Sigmoid colon (tissue), 7 donors: Measurements from ENCODE around the gene BCAT1. TPM values are rescaled to one million over a fixed set of nuclear protein-coding genes. Genes with fewer than 3 reads are reported as not detected.
"Not testable (repeated sequence)": the region's sequence is repeated elsewhere in the genome, so short reads cannot be mapped to it uniquely, and the experiment has no call there.

Source experiments
- DNase-seq: peaks from one replicate; pipeline ENCODE4 v3.0.0-alpha.2; 2019
- H3K27ac ChIP-seq, 4 donors: fragments of 200-600 bp; sonication (generic); one replicate each; pipeline ENCODE4 v1.5.1; 2016 to 2019; ENCODE audit warnings: mild to moderate bottlenecking in 1 of 4
- H3K27me3 ChIP-seq, 3 donors: fragments of 200-600 bp; sonication (generic); one replicate each; pipeline ENCODE4 v1.5.1; 2019; ENCODE audit warnings: mild to moderate bottlenecking in 1 of 3
- H3K36me3 ChIP-seq, 4 donors: fragments of 200-600 bp; sonication (generic); one replicate each; pipeline ENCODE4 v1.5.1; 2016 to 2019
- H3K4me1 ChIP-seq, 4 donors: fragments of 200-600 bp; sonication (generic); one replicate each; pipeline ENCODE4 v1.5.1; 2017 to 2019
- H3K4me3 ChIP-seq, 4 donors: fragments of 200-600 bp; sonication (generic); one replicate each; pipeline ENCODE4 v1.5.1; 2017 to 2019; ENCODE audit warnings: mild to moderate bottlenecking in 2 of 4, moderate library complexity in 1 of 4
- H3K9me3 ChIP-seq, 4 donors: fragments of 200-600 bp in 3 of 4; sonication (generic) in 3 of 4; one replicate each; pipeline versions ENCODE4 v1.5.1 to v1.6.1; 2013 to 2019
- EP300 ChIP-seq, 4 donors: sonication (generic); formaldehyde crosslinking; IDR thresholded peaks; one replicate each; pipeline ENCODE4 v1.6.1; 2017; ENCODE audit warnings: antibody characterized with exemption in 4 of 4
- POLR2A ChIP-seq, 2 donors: fragments of 450-650 bp; IDR thresholded peaks; one replicate each; pipeline ENCODE4 v1.6.1; 2016; ENCODE audit warnings: antibody characterized with exemption in 2 of 2, mild to moderate bottlenecking in 2 of 2, moderate library complexity in 2 of 2
- POLR2AphosphoS5 ChIP-seq, 4 donors: sonication (generic); formaldehyde crosslinking; IDR thresholded peaks; one replicate each; pipeline ENCODE4 v1.6.1; 2017; ENCODE audit warnings: antibody characterized with exemption in 4 of 4
- WGBS, 2 donors: extraction: QIAGEN DNeasy Blood & Tissue Kit; methylation state at CpG; one replicate each; pipeline ENCODE4 v1.1.7; 2013; 5-methylcytosine and 5-hydroxymethylcytosine counted together
- intact Hi-C: fragments of 100-400 bp; cut with DNase I; formaldehyde crosslinking; loops from one replicate; pipeline ENCODE4 v1.15.1; 2023
- polyA plus RNA-seq, 3 donors: library from polyadenylated mRNA; stranded (reverse); fragments of 200-250 nt; gene quantifications; one replicate each; pipeline ENCODE4 v1.2.3, GENCODE V29; 2013
- total RNA-seq, 4 donors: library from RNA; depleted of rRNA; stranded (reverse); fragments of >200 nt; gene quantifications; one replicate each; pipeline ENCODE4 v1.1.0, GENCODE V29; 2016
- TF ChIP-seq, protein P1 (sequence below), 4 experiments: fragments of 450-650 bp in 3 of 4; fragments of 200-600 bp in 1 of 4; IDR thresholded peaks; one replicate each; pipeline ENCODE4 v1.5.1; 2016 to 2019; ENCODE audit warnings: antibody characterized with exemption in 4 of 4, mild to moderate bottlenecking in 3 of 4, moderate library complexity in 2 of 4
- donor health status: healthy with polysubstance abuse.
- donor health status: Bipolar disorder and iron deficiency.
- donor health status: healthy.

The BCAT1 gene
- total and polyA plus RNA-seq, 7 donors, result 2.1 to 20.3 (median 12.0) TPM

- 80 to 82% methylated on average over 10 of the region's 10 CpGs for WGBS, 2 donors
- intact Hi-C loops, result no loop called here
- DNase-seq, result no peak
- Histone ChIP-seq H3K36me3 (no peaks in the 10 kb centered on the region), H3K4me3 (no peak overlapping the region), H3K4me1 (no peaks in the 10 kb centered on the region), H3K27ac (no peak overlapping the region), H3K27me3 (no peaks in the 10 kb centered on the region), H3K9me3 (no peaks in the 10 kb centered on the region)
- TF ChIP-seq POLR2A (IDR thresholded peaks at IDR 0.05) (no peak), EP300 (IDR thresholded peaks at IDR 0.05) (no peak), POLR2AphosphoS5 (IDR thresholded peaks at IDR 0.05) (no peak)
- TF ChIP-seq, protein P1, sequence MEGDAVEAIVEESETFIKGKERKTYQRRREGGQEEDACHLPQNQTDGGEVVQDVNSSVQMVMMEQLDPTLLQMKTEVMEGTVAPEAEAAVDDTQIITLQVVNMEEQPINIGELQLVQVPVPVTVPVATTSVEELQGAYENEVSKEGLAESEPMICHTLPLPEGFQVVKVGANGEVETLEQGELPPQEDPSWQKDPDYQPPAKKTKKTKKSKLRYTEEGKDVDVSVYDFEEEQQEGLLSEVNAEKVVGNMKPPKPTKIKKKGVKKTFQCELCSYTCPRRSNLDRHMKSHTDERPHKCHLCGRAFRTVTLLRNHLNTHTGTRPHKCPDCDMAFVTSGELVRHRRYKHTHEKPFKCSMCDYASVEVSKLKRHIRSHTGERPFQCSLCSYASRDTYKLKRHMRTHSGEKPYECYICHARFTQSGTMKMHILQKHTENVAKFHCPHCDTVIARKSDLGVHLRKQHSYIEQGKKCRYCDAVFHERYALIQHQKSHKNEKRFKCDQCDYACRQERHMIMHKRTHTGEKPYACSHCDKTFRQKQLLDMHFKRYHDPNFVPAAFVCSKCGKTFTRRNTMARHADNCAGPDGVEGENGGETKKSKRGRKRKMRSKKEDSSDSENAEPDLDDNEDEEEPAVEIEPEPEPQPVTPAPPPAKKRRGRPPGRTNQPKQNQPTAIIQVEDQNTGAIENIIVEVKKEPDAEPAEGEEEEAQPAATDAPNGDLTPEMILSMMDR (IDR thresholded peaks at IDR 0.05), result no peak
These were observed 15.1 kb downstream of the BCAT1 start for GRCh38 chr12:24933694-24934407.

DNA sequence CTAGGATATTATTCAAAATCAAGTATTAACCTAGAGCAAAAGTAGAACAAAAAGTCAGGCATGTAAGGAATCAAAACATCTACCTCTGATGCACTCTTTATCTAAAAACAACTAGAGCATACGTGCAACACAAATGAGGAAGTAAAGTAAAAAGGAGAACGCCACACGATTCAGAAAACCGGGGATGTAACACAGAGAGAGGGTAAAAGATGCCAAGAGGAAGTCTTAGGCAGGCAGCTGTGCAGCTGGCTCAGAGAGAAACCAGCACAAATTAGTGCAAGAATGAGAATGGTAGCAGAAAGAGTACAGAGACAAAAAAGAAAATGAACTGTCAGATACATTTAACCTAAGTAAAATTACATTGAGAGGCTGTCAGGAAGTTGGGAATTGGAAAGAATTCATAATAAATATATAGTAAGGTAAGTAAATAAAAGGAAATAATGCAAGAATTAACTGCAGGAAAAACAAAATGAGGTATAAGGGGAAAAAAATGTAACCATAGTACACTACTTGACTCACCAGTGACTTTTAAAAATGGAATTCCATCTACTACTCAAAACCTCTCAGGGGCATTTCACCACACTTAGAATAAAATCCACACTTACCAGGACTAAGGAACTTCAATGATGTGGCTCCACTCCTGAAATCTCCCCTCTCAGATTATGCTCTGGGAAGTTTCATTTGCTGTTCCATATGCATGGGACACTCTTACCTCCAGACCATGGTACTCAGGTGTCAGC lies 17.1 kb downstream of the BCAT1 start:
- intact Hi-C loops, result no loop called here
- Histone ChIP-seq H3K4me1 (no peaks in the 10 kb centered on the region), H3K4me3 (no peak overlapping the region), H3K9me3 (no peaks in the 10 kb centered on the region), H3K27ac (no peak overlapping the region), H3K36me3 (no peaks in the 10 kb centered on the region), H3K27me3 (no peaks in the 10 kb centered on the region)
- DNase-seq, result no peak
- 42 to 45% methylated on average over 4 of the region's 4 CpGs for WGBS, 2 donors
- no peak for TF ChIP-seq POLR2AphosphoS5 (IDR thresholded peaks at IDR 0.05)
- no peak for TF ChIP-seq POLR2A (IDR thresholded peaks at IDR 0.05)
- TF ChIP-seq EP300 (IDR thresholded peaks at IDR 0.05), result no peak
- TF ChIP-seq, protein P1 (IDR thresholded peaks at IDR 0.05), result no peak

DNA sequence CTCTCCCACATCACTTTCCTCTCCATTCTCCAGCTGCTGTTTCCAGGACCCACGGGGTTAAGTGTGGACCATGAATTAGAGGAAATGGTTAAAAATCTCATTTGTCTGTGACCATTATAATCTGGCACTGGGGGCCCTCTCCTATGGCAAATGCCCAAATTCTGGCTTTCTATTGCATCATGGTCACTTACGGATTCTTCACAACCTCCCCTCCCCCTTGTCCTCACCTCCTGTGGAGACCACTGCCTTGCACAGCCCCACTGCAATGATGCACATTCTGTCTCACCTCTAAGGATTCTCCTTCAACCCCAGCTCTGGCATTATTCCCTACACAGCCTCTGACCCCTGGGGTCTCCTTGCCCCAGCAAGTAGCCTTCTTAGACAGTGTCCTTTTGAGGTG lies 18.9 kb downstream of the BCAT1 start:
- no peaks in the 10 kb centered on the region for H3K27me3 ChIP-seq
- H3K27ac ChIP-seq, result no peak overlapping the region
- intact Hi-C loops, result no loop called here
- no peak for DNase-seq
- no peaks in the 10 kb centered on the region for H3K9me3 ChIP-seq
- H3K36me3 ChIP-seq, result no peaks in the 10 kb centered on the region
- H3K4me1 ChIP-seq, result no peaks in the 10 kb centered on the region
- WGBS, 2 donors, result 59 to 78% methylated on average over 2 of the region's 2 CpGs
- H3K4me3 ChIP-seq, result no peak overlapping the region
- TF ChIP-seq POLR2AphosphoS5 (IDR thresholded peaks at IDR 0.05) (no peak), EP300 (IDR thresholded peaks at IDR 0.05) (no peak), POLR2A (IDR thresholded peaks at IDR 0.05) (no peak)
- TF ChIP-seq, protein P1 (IDR thresholded peaks at IDR 0.05), result no peak

DNA sequence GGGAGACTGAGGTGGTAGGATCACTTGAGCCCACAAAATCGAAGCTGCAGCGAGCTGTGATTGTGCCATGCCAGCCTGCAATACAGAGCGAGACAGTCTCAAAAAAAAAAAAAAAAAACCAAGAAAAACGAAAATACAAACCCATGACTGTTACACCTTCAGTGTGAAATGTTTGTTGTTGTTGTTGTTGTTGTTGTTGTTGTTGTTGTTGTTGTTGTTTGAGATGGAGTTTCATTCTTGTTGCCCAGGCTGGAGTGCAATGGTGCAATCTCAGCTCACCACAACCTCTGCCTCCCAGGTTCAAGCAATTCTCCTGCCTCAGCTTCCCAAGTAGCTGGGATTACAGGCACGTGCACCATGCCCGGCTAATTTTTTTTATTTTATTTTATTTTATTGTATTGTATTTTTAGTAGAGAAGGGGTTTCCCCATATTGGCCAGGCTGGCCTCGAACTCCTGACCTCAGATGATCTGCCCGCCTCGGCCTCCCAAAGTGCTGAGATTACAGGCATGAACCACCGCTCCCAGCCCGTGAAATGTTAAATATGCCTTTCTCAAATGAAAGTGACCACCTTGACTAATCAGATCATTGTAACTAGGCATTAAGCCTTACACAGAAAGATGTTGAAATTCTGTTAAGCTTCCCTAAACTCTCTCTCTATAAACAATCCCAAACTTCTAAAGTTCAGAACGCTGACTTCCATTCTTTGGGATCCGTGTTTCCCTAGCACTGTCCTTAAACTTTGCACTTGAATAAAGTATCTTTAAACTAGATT lies 20.2 kb downstream of the BCAT1 start:
- H3K27ac ChIP-seq, H3K27me3 ChIP-seq, H3K4me3 ChIP-seq, H3K4me1 ChIP-seq, intact Hi-C loops, H3K9me3 ChIP-seq, DNase-seq, H3K36me3 ChIP-seq: not testable (repeated sequence)
- WGBS, 2 donors, result 73 to 81% methylated on average over 13 of the region's 13 CpGs

DNA sequence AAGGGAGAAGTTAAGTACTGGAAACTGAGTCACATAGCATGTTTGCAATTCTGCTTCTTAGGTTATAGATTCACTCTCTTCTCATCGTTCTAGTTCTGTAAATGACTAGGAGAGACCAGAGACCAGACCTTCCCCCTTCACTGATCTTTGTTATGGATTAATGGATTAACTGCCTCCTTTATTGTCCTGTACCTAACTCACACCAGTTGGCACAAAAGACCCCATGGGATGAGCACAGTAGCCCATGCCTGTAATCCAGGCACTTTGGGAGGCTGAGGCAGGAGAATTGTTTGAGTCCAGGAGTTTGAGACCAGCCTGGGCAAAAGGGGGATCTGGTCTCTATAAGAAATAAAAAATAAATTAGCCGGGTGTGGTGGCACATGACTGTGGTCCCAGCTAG lies 20.8 kb downstream of the BCAT1 start:
- H3K4me3 ChIP-seq, result no peak overlapping the region
- intact Hi-C loops, result no loop called here
- H3K36me3 ChIP-seq, result no peaks in the 10 kb centered on the region
- no peaks in the 10 kb centered on the region for H3K27me3 ChIP-seq
- WGBS, 2 donors, result 82 to 91% methylated on average over 2 of the region's 2 CpGs
- TF ChIP-seq POLR2A (IDR thresholded peaks at IDR 0.05) (no peak), POLR2AphosphoS5 (IDR thresholded peaks at IDR 0.05) (no peak), EP300 (IDR thresholded peaks at IDR 0.05) (no peak)
- TF ChIP-seq, protein P1 (IDR thresholded peaks at IDR 0.05), result no peak
- no peaks in the 10 kb centered on the region for H3K9me3 ChIP-seq
- no peak for DNase-seq
- H3K27ac ChIP-seq, result no peak overlapping the region
- H3K4me1 ChIP-seq, result no peaks in the 10 kb centered on the region

- H3K4me3 ChIP-seq, intact Hi-C loops, H3K9me3 ChIP-seq, DNase-seq, H3K27ac ChIP-seq, H3K36me3 ChIP-seq, H3K4me1 ChIP-seq, H3K27me3 ChIP-seq: not testable (repeated sequence)
- WGBS, 2 donors, result 91 to 95% methylated on average over 24 of the region's 24 CpGs
These were observed 22.8 kb downstream of the BCAT1 start for GRCh38 chr12:24926080-24926479.
